HG03565 (cell line): Measurements from ENCODE around the gene PCSK6.
"Not testable (repeated sequence)": the region's sequence is repeated elsewhere in the genome, so short reads cannot be mapped to it uniquely, and the experiment has no call there.

Source experiments
- ATAC-seq: cut with Tn5 transposase; IDR thresholded peaks from one replicate; pipeline ENCODE4 v1.9.1; 2021; ENCODE audit warnings: mild to moderate bottlenecking, moderate library complexity; ENCODE audit not compliant: unreplicated experiment

Gene PCSK6

DNA sequence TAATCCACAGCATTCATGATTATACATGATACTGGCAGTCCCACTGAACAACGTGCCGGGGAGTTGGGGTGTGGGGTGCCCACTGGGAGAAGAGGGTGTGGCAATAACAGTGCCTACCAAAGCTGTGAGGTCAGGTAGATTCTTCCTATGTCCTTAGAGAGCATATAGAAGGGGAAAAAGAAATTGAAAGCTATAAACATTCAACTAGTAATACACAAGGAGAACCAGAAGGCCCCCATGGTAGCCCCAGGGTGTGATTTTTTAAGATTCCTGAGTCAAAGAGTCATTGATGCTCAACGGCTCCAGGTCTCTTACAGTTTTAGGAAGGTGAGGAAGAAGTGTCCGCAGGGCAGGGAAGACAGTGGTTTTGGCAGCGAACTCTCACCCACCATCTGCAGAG is 25.8 kb downstream of the PCSK6 start:
- ATAC-seq, result not testable (repeated sequence)

GRCh38 chr15:101463270-101463669 is 26.2 kb downstream of the PCSK6 start:
- no peak for ATAC-seq

DNA sequence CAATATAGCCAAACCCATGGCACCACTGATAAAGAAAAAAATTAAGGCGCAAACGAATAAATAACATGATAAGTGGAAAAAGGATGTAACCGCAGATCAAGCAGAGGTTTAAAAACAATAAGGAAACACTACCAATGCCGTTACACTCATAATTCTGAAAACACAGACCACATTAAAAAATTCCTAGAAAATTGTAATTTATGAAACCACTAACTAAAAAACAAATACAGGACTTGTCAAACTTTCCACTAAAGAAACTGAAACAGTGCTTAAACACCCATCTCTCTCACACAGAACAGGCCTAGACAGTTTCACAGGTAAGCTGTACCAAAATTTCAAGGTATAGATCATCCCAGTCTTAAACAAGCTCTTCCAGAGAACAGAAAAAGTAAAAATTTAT is 28.4 kb downstream of the PCSK6 start:
- ATAC-seq, result no peak

GRCh38 chr15:101459579-101460300 is 29.8 kb downstream of the PCSK6 start:
- ATAC-seq, result no peak

GRCh38 chr15:101458908-101459578 is 30.5 kb downstream of the PCSK6 start:
- no peak for ATAC-seq

- ATAC-seq, result no peak
Observed at GRCh38 chr15:101458158-101458900, 31.2 kb downstream of the PCSK6 start.

GRCh38 chr15:101457696-101458095 is 31.8 kb downstream of the PCSK6 start:
- no peak for ATAC-seq

GRCh38 chr15:101456057-101456739 is 33.3 kb downstream of the PCSK6 start:
- no peak for ATAC-seq

GRCh38 chr15:101455291-101456025 is 34.0 kb downstream of the PCSK6 start:
- no peak for ATAC-seq

- not testable (repeated sequence) for ATAC-seq
Observed at GRCh38 chr15:101454781-101455180, 34.7 kb downstream of the PCSK6 start.

DNA sequence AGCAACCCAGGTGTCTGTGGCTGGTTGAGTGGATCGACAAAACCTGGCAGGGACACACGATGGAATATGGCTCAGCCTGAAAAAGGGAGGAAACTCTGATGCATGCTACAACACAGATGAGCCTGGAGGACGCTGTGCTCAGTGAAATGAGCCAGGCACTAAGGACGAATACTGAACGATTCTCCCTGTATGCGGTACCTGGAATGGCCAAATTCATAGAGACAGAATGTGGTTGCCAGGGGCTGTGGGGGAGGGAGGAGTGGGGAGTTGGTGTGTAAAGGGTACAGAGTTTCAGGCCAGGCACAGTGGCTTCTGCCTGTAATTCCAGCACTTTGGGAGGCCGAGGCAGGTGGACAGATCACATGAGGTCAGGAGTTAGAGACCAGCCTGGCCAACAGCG is 35.1 kb downstream of the PCSK6 start:
- no peak for ATAC-seq

DNA sequence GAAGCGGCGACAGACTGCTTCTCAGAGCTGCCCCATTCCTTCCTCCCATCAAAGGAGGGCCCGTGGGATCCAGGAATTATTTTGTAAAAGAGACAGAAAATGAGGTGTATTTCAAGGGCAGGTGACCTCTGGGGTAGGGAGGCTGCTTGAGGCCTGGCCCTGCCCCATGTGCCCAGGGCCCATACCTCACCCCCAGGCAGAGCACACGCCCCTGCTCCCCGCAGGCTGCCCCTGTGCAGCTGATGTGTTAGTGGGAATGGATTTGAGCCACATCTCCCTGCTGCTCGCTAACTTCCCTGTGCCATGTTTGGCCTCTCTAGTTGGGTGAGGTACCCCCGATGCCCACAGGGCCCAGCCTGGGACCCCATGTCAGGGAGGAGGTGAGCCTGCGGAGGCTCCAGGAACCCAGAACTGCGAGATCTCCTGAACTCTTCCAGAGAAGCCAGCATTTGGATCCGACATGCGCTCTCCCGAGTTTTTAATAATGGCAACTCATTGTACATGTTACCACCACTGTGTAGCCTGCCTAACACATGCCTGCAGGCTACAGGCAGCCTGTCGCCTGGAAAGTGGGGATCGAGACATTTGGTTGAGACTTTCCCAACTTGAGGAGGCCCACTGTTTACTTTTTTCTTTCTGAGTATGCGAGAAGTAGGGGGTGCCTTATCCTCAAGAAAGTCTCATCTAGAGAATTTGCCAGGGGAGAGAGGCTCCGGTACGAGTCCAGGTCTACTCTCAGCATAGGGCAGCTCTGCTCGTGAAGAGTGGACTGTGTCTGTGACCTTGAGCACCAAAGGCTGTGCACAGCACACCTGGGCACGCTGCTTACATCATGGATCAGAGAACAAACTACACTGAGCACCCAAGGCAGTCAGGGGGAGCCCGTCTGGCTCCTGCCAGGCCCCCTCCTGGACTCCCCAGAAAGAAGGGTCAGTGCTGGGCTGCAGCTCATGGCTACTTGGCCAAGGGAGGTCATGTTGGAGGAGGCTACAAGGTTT is 36.1 kb downstream of the PCSK6 start:
- ATAC-seq, result no peak

GRCh38 chr15:101452572-101452971 is 36.9 kb downstream of the PCSK6 start:
- ATAC-seq, result no peak

- ATAC-seq, result no peak
Observed at GRCh38 chr15:101451846-101452245, 37.7 kb downstream of the PCSK6 start.

DNA sequence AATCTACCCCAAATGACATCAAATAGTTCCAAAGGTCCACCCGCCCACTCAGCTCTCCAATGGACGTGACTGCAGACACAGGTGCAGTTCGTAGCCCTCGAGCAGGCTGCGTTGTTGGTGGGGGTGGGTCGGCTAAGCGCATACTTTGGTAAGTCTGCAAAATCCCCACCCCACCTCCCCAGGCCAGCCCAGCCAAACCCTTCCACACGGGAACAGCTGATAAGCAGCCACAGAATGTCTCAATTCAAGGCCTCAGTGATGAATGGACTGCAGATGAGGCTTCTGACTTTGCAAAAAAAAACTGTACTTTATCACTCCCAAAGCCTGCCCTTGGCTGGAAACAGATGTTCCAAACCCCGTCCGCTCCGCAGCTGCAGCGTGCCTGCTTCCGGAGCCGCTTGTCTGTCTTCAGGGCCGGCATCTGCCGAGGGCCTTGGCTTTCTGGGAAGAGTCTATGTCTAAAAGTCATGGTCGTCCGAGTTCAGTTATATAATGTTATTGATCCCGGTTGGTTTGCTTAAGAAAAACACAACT is 38.2 kb downstream of the PCSK6 start:
- ATAC-seq, result no peak

DNA sequence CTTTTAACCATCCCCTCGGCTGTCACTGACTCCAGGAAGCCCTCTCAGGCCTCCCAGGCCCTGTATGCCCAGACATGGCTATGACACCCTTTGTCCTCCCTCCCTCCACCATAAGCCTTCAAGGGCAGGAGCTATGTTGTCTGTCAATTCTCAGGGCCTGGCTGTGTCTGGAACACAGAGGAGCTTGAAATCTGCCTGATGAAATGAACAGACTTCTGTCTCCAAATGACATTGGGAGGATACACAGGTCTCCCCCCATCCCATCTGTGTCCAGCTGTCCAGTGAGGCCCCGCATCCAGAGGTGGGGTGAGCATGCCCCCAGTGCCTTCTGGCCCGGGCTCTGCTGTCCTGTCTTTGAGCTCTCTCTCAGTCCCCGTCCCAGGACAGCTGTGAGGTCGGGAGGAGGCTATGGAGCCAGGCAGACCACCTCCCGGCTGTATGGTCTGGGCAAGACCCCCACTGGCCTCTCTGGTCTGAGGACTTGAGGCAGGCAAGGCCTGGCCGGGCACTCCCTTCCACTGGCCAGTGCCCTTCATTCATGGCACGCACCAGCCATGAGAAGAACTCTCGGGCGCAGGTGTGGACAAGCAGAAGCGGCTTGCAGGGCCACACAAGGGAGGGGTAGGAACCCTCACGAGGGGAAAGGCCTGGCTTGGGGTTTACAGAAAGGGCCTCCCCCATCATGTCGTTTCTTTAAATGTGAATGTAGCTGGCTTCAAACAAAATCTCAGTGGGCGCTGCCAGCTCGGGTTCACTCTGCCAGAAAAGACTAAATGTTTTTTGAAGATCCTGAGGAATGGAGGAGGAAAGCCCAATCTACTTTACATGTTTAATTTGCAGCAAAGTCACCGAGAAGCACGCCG is 38.9 kb downstream of the PCSK6 start:
- no peak for ATAC-seq

GRCh38 chr15:101449471-101450402 is 39.8 kb downstream of the PCSK6 start:
- ATAC-seq, result no peak
